SK-N-MC (cell line): Measurements from ENCODE around the gene CPNE5.

ENCODE experiments used
- EZH2 ChIP-seq: fragments of 200-600 bp; sonication (generic); IDR thresholded peaks from one replicate; pipeline ENCODE4 v1.6.1; 2017; ENCODE audit warnings: antibody characterized with exemption
- FOXP2 ChIP-seq: optimal IDR thresholded peaks from 2 replicates; pipeline ENCODE3; 2011; ENCODE audit warnings: mild to moderate bottlenecking, moderate library complexity; ENCODE audit not compliant: insufficient read depth; ENCODE audit errors: extremely low read length, control extremely low read depth
- POLR2AphosphoS5 ChIP-seq: IDR thresholded peaks from 2 replicates; pipeline ENCODE4 v1.6.1; 2012; ENCODE audit warnings: mild to moderate bottlenecking, low read depth, low read length, borderline replicate concordance

GRCh38 chr6:36722879-36723278, 116.4 kb downstream of the CPNE5 start:
- TF ChIP-seq POLR2AphosphoS5 (no peak), EZH2 (no peak), FOXP2 (no peak)
